ENCODE results near the gene LPP.

GRCh38 chr3:188421836-188422540 lies 268.0 kb downstream of the LPP start:
- no peak for TF ChIP-seq EP300 (IDR thresholded peaks at IDR 0.05)
- no peak for TF ChIP-seq RFX5 (IDR thresholded peaks at IDR 0.05)
- TF ChIP-seq, protein P1, sequence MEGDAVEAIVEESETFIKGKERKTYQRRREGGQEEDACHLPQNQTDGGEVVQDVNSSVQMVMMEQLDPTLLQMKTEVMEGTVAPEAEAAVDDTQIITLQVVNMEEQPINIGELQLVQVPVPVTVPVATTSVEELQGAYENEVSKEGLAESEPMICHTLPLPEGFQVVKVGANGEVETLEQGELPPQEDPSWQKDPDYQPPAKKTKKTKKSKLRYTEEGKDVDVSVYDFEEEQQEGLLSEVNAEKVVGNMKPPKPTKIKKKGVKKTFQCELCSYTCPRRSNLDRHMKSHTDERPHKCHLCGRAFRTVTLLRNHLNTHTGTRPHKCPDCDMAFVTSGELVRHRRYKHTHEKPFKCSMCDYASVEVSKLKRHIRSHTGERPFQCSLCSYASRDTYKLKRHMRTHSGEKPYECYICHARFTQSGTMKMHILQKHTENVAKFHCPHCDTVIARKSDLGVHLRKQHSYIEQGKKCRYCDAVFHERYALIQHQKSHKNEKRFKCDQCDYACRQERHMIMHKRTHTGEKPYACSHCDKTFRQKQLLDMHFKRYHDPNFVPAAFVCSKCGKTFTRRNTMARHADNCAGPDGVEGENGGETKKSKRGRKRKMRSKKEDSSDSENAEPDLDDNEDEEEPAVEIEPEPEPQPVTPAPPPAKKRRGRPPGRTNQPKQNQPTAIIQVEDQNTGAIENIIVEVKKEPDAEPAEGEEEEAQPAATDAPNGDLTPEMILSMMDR (IDR thresholded peaks at IDR 0.05), result no peak
